Femur (tissue), 1 donor: ENCODE results near the gene ABLIM2.

Source experiments
- DNase-seq: peaks from one replicate; pipeline ENCODE4 v3.0.0-alpha.2; 2017

ABLIM2 gene

DNA sequence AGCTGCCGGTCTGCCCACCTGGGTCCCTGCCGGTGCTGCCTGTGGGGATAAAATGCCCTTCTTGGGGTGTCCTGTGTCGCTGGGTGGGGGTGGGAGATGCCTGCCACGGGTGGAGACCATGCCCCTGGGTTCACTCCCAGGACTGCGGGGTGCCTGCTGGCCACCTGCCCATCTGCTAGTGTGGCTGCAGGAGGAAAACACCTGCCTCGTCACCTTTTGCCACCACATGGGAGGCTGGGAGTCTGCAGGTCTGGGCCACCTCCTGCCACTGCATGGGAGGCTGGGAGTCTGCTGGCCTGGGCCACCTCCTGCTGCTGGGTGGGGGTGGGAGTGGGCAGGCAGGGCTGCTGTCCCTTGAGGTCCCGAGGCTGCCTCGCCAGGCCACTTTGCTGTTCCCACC, 160.2 kb downstream of the ABLIM2 start:
- DNase-seq = no peak

DNA sequence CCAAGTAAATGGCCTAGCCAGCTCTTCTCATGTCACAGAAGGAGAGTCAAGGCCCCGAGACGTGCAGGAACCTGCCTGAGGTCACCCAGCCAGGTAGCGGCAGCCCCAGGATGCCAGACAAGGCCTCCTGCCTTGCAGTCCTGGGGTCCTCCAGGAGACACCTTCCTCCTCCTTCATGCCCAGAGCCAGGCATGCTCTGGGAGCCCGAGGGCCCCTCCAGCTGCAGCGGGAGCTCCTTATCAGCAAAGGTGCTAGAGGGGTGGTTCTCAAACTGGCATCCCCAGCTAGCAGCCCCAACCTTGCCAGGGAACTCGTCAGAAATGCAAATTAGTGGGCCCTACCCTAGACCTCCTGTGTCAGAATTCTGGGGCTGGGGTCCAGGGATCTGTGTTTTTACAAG, 162.7 kb downstream of the ABLIM2 start:
- no peak for DNase-seq

GRCh38 chr4:7995135-7995534, 163.5 kb downstream of the ABLIM2 start:
- no peak for DNase-seq

DNA sequence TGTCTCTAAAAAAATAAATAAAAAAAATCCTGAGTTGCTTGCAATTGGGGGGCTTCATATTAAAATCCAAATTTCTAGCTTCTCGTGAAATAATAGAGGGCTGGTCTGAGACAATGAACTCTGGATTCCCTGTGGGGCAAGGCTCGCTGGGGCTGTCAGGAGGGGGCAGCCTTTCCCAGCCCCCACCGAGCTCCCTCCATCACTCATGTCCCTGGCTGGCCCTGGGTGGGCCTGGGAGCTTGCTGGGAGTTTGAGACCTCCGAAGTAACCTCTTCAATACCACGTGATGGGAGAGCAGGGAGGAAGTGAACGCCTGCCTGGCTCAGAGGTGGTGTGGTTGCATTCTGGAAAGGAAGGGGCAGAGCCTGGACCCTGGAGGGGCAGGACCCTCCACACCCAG, 164.9 kb downstream of the ABLIM2 start:
- DNase-seq = no peak

- no peak for DNase-seq
These were observed 165.8 kb downstream of the ABLIM2 start for GRCh38 chr4:7992846-7993245.

DNA sequence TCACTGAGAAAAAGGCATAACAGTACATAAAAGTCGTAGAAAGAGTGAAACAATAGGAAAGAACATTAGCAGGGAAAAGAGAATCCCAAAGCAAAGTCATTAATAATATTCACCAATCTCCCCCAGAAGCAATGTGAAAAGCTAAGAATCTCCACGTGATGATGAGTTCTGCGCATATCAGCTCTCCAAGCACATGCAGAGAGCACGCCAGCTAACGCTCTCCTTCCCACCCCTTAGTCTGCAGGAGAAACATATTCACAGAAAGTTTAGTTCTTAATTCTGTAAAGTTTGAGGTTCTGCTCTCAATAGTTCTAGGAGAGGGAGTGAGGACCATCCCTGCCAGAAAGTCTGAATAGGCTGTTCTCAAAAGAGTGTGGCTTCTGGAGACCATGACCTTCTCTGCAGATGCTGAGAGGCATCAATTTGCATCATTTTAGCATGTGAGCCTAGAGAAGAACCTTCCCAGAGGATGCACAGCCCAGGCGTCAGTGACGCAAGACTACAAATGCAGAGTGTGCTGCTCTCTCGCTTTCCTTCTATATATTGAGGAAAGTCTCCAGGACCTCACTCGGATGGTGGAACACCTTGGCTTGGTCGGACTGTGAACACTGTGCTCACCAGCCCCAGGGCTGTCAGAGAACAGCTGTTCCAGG, 167.7 kb downstream of the ABLIM2 start:
- no peak for DNase-seq

DNA sequence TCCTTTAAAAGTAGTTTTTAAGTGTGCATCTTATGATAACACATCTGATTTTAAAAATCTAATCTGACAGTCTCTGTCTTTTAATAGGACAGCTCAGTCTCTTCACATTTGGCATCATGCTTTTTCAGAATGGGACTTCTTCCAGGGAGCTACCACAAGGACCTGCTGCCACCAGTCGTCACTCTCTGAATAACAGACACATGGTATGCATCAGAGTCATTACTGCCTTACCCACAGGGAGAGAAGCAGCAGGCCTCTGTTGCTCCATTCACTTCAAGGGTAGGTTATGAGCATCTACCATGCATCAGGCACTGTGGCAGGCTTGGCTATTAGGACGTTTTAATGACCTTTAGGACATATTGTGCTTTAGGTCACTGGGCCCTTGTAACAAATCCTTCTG, 169.0 kb downstream of the ABLIM2 start:
- no peak for DNase-seq

- DNase-seq = no peak
These were observed 170.2 kb downstream of the ABLIM2 start for GRCh38 chr4:7988437-7988836.

DNA sequence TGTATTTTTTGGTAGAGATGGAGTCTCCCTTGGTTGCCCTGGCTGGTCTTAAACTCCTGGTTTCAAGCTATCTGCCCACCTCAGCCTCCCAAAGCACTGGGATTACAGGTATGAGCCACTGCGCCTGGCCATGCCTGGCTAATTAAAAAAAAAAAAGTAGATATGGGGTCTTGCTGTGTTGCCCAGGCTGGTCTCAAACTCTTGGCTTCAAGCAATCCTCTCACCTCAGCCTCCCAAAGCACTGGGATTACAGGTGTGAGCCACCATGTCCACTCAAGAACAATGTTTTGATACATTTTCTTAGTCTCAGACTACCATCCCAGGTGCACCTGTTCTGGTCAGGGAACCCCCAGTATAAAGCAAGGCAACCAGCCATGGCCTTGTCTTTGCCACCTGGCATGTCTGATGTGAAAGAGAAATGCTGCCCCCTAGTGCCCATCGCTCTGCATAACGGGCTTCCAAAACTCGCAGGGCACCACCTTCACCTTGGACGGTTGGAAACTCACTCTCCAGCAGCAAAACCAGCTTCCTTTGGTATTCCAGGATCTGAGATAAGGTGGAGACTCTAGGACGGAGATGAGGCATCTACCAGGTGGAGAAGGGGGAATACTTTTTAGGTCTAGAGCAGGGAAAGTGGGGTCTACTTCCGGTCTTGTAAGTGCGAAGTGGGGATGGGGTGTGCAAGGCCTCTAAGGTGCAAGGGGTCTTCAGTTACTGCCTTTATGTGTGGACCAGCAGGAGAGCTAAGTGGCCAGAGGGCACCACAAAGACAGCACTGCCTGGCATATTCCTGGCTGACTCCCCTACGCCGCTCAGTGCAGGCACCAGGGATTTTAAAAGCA, 171.2 kb downstream of the ABLIM2 start:
- DNase-seq = peak; percentile 80

- peak; percentile 52 for DNase-seq
These were observed 172.6 kb downstream of the ABLIM2 start for GRCh38 chr4:7985891-7986441.

DNA sequence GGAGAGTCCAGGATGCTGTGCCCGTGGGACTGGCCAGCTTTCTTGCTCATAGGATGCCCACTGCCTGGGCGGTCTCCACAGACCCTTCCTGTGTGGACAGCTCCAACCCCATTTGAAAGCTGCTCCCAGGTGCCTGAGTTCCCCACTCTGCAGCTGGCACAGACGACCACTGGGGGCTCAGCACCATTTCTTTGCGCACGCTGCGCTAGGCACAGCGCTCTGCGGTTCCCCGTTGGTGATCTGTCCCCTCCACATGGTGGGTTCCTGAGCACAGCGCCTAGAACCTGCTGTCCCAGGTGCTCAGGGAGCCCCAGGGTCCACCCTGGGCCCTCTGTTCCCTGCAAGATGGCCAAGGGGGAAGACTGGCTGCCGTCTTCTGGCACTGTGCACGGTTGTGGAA, 173.5 kb downstream of the ABLIM2 start:
- no peak for DNase-seq

GRCh38 chr4:7984286-7984925, 174.2 kb downstream of the ABLIM2 start:
- DNase-seq = no peak

DNA sequence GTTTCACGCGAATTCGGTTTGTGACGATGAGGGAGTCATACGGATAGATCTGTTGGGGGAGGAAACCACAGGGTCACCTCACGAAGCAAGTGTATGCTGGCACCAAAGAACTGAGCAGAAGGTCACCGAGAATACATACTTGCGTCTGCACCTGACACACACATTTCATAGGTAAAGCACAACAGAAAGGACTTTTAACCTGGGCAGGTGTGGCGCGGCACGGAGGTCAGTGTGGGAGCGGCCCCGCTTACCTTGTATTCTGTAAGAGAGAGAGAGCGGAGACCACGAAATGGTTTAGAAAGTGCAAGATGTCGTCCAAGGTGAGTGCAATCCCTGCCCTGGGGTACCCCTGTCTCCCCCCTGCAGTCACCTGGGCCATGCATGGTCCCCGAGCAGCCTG, 175.3 kb downstream of the ABLIM2 start:
- DNase-seq = no peak

DNA sequence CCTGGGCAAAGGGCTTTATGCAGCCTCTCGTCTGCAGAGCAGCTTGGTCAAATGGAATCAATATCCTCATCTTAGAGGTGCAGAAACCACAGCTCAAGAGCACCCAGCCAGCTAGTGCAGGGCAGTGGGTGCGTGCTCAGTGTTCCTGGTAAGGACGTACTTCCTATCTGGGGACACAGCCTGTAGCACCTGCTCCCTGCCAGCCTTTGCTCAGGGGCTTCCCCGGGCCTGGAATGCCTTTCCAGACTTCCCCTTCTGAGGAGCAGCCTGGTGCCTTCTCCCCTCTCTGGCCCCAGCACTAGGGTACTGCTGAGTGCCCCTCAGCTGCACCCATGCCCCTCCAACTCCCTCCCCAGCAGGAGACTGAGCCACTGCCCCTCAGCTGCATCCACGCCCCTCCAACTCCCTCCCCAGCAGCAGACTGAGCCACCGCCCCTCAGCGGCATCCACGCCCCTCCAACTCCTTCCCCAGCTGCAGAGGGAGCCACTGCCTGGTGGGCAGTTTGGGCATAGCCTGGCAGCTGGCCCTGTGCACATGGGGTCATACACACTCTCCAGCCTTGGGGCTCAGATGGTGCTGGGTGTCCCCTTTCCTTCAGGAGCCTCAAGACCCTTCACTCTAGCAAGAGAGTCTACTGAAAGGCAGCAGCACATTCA, 176.7 kb downstream of the ABLIM2 start:
- DNase-seq = no peak

DNA sequence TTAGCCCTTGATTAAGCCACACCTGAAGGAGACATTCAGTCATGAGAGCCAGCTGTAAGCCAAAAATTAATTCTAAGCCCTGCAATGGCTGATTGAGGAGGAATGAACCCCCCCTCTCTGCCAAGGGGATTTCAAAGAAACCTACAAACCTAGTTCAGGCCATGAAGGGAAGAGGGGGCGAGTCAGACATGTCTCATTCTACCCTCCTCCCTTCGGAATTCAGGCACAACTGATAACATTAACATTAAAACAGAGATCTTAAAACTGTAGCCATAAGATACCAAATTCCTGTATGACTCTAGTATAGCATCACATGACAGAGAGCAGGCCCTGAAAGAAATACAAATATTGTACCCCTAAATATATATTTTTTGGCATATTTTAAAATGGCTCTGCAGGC, 178.6 kb downstream of the ABLIM2 start:
- DNase-seq = no peak

DNA sequence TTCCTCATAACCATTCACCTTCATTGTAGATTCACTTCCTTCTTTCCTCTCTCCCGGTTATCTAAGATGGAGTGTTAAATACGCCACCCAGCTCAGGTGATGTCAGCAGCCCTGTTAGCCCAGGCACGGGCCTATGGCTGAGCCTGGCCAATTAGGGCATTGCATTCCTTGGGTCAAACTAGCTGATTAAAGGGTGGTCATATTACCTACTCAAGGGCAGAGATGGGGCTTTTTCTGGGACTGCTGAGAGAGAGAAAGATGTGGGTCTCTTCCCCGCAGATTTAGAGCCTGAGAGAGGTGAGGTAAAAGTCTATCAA, 179.0 kb downstream of the ABLIM2 start:
- DNase-seq = no peak

GRCh38 chr4:7978907-7979651, 179.5 kb downstream of the ABLIM2 start:
- DNase-seq = no peak

GRCh38 chr4:7978489-7978888, 180.1 kb downstream of the ABLIM2 start:
- DNase-seq = no peak

DNA sequence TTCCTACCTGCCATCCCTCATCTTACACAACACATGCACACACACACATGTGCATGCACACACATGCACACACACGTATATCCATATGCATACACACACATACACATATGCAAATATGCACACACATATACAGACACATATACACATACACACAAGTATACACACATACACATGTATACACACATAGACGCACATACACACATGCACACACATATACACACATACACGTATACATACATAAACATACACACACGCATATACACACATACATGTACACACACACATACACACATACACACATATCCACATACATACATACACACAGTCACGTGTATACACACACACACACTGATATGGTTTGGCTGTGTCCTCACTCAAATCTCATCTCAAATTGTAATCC, 182.0 kb downstream of the ABLIM2 start:
- DNase-seq = no peak

- no peak for DNase-seq
These were observed 182.6 kb downstream of the ABLIM2 start for GRCh38 chr4:7976025-7976424.

GRCh38 chr4:7974425-7974824, 184.2 kb downstream of the ABLIM2 start:
- no peak for DNase-seq

DNA sequence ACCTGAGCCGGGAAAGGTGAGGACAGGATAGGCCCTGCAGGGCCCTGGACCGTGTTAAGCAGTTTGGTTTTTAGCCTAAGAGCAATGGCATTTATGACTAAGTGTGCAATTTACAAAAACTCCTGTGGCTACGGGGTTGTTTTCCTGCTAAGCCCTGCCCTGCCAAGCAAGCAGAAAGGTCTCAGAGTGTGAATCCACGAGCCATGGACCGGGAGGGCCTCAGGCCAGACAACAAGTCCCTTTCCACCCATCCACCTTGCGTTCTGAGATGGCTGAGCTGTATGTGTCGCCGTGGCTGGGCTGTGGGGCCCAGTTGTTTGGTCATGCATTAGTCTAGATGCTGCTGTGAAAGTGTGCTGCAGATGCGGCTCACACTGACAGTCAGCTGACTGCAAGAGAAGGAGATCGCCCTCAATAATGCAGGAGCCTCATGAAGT, 185.1 kb downstream of the ABLIM2 start:
- DNase-seq = no peak
